RWPE1 (cell line): ENCODE data around the gene MAP4K4.

ENCODE experiments used
- CTCF ChIA-PET: fragments of 350-600 bp; sonication (Branson Sonifier 250); formaldehyde crosslinking; extraction: SDS; loops from one replicate; lab custom pipeline; 2021; lab: Yijun Ruan, JAX
- POLR2A ChIA-PET: fragments of 400-600 bp; formaldehyde crosslinking; extraction: SDS; loops from one replicate; lab custom pipeline; 2020; ENCODE audit warnings: antibody characterized with exemption; ENCODE audit not compliant: low non-redundant PET; lab: Yijun Ruan, JAX
- DNase-seq: peaks from one replicate; pipeline ENCODE4 v3.0.0; 2012; ENCODE audit warnings: low spot score
- H3K27ac ChIP-seq: fragments of 450-650 bp; 2 replicates; pipeline ENCODE4 v1.5.1; 2017
- TF ChIP-seq, protein P1 (sequence below): fragments of 450-650 bp; conservative IDR thresholded peaks from 2 replicates; pipeline ENCODE4 v1.5.1; 2017; ENCODE audit warnings: low read depth, mild to moderate bottlenecking

MAP4K4 gene

DNA sequence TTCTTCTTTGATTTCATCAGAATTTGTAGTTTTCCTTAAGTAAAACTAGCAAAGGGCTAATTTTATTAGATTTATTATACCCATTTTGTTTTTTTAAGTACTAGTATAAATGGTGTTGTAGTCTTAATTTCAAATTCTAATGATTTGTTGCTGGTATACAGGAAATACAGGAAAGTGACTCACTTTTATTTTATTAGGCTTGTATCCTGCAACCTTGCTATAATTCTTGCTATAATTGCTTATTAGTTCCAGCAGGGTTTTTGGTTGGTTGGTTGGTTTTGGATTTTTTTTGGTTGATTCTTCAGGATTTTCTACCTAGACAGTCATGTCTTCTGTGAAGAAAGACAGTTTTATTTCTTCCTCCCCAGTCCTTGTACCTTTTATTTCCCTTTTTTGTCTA lies 183.6 kb downstream of the MAP4K4 start:
- ChIA-PET CTCF (interaction anchor here (0.6 kb wide), 1 partner anchor 170 kb away, joined by 4 read pairs; no protein-coding TSS in a partner anchor), POLR2A (no interaction called here)
- TF ChIP-seq, protein P1, sequence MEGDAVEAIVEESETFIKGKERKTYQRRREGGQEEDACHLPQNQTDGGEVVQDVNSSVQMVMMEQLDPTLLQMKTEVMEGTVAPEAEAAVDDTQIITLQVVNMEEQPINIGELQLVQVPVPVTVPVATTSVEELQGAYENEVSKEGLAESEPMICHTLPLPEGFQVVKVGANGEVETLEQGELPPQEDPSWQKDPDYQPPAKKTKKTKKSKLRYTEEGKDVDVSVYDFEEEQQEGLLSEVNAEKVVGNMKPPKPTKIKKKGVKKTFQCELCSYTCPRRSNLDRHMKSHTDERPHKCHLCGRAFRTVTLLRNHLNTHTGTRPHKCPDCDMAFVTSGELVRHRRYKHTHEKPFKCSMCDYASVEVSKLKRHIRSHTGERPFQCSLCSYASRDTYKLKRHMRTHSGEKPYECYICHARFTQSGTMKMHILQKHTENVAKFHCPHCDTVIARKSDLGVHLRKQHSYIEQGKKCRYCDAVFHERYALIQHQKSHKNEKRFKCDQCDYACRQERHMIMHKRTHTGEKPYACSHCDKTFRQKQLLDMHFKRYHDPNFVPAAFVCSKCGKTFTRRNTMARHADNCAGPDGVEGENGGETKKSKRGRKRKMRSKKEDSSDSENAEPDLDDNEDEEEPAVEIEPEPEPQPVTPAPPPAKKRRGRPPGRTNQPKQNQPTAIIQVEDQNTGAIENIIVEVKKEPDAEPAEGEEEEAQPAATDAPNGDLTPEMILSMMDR = no peak
- no peak overlapping the region for H3K27ac ChIP-seq
- DNase-seq = no peak

- CTCF ChIA-PET = interaction anchor here (0.6 to 1.8 kb wide), 3 partner anchors 11 to 756 kb away, joined by 3 to 7 read pairs (median 5); no protein-coding TSS in a partner anchor
- TF ChIP-seq, protein P1 = no peak
- H3K27ac ChIP-seq = no peak overlapping the region
- no peak for DNase-seq
- POLR2A ChIA-PET = no interaction called here
Observed at GRCh38 chr2:101882769-101883307, 185.3 kb downstream of the MAP4K4 start.

GRCh38 chr2:101883860-101884259 lies 186.4 kb downstream of the MAP4K4 start:
- ChIA-PET POLR2A (no interaction called here), CTCF (interaction anchor here (0.6 to 1.8 kb wide), 6 partner anchors 12 to 562 kb away, joined by 3 to 7 read pairs (median 4); no protein-coding TSS in a partner anchor)
- TF ChIP-seq, protein P1 = peak; percentile 42
- peak; percentile 48 for DNase-seq
- no peak overlapping the region for H3K27ac ChIP-seq

DNA sequence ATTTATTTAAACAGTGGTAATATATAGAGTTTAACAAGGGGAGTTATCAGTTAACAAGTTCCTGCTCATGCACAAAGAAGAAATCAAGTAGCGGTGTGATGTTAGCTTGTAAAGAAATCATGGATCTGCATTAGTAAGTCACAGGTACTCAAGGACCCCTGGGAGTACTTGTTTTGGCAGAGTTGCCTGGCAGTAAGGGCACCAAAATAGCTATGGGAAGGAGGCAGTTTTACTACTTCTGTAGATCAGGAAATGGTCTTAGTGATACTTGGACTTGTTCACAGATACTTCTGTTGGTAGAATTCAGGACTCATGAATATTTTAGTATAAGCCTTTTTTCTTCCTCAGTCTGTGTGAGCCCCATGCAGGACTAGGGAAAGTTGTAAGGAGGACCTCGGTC lies 186.9 kb downstream of the MAP4K4 start:
- DNase-seq = no peak
- TF ChIP-seq, protein P1 = no peak
- CTCF ChIA-PET = interaction anchor here (0.6 to 1.8 kb wide), 3 partner anchors 18 to 611 kb away, joined by 3 to 5 read pairs (median 3); no protein-coding TSS in a partner anchor
- no peak overlapping the region for H3K27ac ChIP-seq
- POLR2A ChIA-PET = no interaction called here

GRCh38 chr2:101887328-101887727 lies 189.8 kb downstream of the MAP4K4 start:
- DNase-seq = no peak
- ChIA-PET CTCF (interaction anchor here (0.9 kb wide), 1 partner anchor 49 kb away, joined by 3 read pairs; no protein-coding TSS in a partner anchor), POLR2A (no interaction called here)
- H3K27ac ChIP-seq = no peak overlapping the region
- TF ChIP-seq, protein P1 = no peak

GRCh38 chr2:101889460-101890098 lies 192.1 kb downstream of the MAP4K4 start:
- POLR2A ChIA-PET = no interaction called here
- CTCF ChIA-PET = interaction anchor here (0.6 kb wide), 1 partner anchor 444 kb away, joined by 4 read pairs; no protein-coding TSS in a partner anchor
- DNase-seq = no peak
- no peak overlapping the region for H3K27ac ChIP-seq
- TF ChIP-seq, protein P1 = no peak
